GM23248 (cell line): ENCODE results near the gene TTC9C.

Experiments
- EZH2 ChIP-seq: fragments of 200-600 bp; sonication (generic); IDR thresholded peaks from 2 replicates; pipeline ENCODE4 v1.6.1; 2018; ENCODE audit warnings: antibody characterized with exemption, mild to moderate bottlenecking; ENCODE audit not compliant: insufficient read depth, poor library complexity, severe bottlenecking
- EZH2phosphoT487 ChIP-seq: fragments of 200-600 bp; sonication (generic); IDR thresholded peaks from 2 replicates; pipeline ENCODE4 v1.6.1; 2018; ENCODE audit warnings: antibody characterized with exemption, moderate library complexity, mild to moderate bottlenecking, low read depth; ENCODE audit not compliant: insufficient read depth

GRCh38 chr11:62777389-62777788 lies 49.1 kb downstream of the TTC9C start:
- TF ChIP-seq EZH2: no peak
- TF ChIP-seq EZH2phosphoT487: no peak
